Pancreas (tissue), 10 donors: ENCODE data around the gene IL1RL2. TPM values are rescaled to one million over a fixed set of nuclear protein-coding genes. Genes with fewer than 3 reads are reported as not detected.

Experiments used
- ATAC-seq, 4 donors: fragments of 200-7000 bp; cut with Tn5 transposase; one replicate each; pipeline versions ENCODE4 v1.8.0 to v1.9.1; 2020; ENCODE audit warnings: mild to moderate bottlenecking in 4 of 4, moderate library complexity in 4 of 4
- DNase-seq, 6 donors: peaks; one replicate each; pipeline ENCODE4 v3.0.0-alpha.2; 2020
- FAIRE-seq: peaks from 2 replicates; lab custom pipeline; 2012; peaks lifted over from hg19 to GRCh38; lab: Jason Lieb, UNC
- H3K27ac ChIP-seq, 4 donors: fragments of 200-600 bp; sonication (generic); 1 replicate in 3 of 4; 2 replicates in 1 of 4; pipeline versions ENCODE4 v1.5.0 to v1.8.0; 2020
- H3K27me3 ChIP-seq, 4 donors: fragments of 200-600 bp; one replicate each; pipeline ENCODE4 v1.8.0; 2021
- H3K36me3 ChIP-seq, 3 donors: fragments of 200-600 bp; sonication (generic) in 1 of 3; one replicate each; pipeline versions ENCODE4 v1.5.0 to v1.8.0; 2020 to 2021
- H3K4me1 ChIP-seq, 3 donors: fragments of 200-600 bp; one replicate each; pipeline ENCODE4 v1.8.0; 2021
- H3K4me3 ChIP-seq, 4 donors: fragments of 200-600 bp; sonication (generic) in 2 of 4; one replicate each; pipeline versions ENCODE4 v1.5.0 to v1.8.0; 2020 to 2021
- H3K9me3 ChIP-seq, 4 donors: fragments of 200-600 bp; one replicate each; pipeline ENCODE4 v1.8.0; 2021
- WGBS, 2 donors: extraction: QIAGEN DNeasy Blood & Tissue Kit; methylation state at CpG; one replicate each; pipeline ENCODE4 v1.1.7; 2013; 5-methylcytosine and 5-hydroxymethylcytosine counted together
- intact Hi-C, 3 donors: fragments of 100-400 bp; cut with DNase I; formaldehyde crosslinking; loops; one replicate each; pipeline versions ENCODE4 v1.11.1 to v1.14.2; 2022
- polyA plus RNA-seq, 2 donors: library from polyadenylated mRNA; stranded (reverse); fragments of 200-250 nt; gene quantifications; one replicate each; pipeline ENCODE4 v1.2.3, GENCODE V29; 2013
- total RNA-seq, 6 donors: library from RNA; stranded (reverse); fragmentation: NEBNext Ultra II Directional in 4 of 6; extraction: Animal tissue kit (Norgen Biotek cat#: 25700) in 4 of 6; gene quantifications; one replicate each; pipeline versions ENCODE4 v1.2.1 to v1.2.4, GENCODE V29; 2021 to 2023
- TF ChIP-seq, protein P1 (sequence below), 4 donors: fragments of 200-600 bp; sonication (generic) in 3 of 4; IDR thresholded peaks; one replicate each; pipeline versions ENCODE4 v1.5.0 to v1.8.0; 2021; ENCODE audit warnings: antibody characterized with exemption in 4 of 4
- donor health status: healthy with polysubstance abuse.
- donor health status: DM: no; HTN: no; CAD: no; lungs with moderate emphysema.
- donor health status: DM: no; HTN: no; CAD: no.
- donor health status: control.
- donor health status: control.
- donor health status: Bipolar disorder and iron deficiency.
- donor health status: DM: yes; HTN: yes; CAD: no.
- donor health status: DM: no; HTN: no; CAD: no.
- donor health status: DM: no; HTN: no; CAD: no.
- donor health status: DM: yes; HTN: yes; CAD: no.

IL1RL2 gene
- total and polyA plus RNA-seq, 8 donors, result 0.12 to 1.2 (median 0.34) TPM

GRCh38 chr2:102256874-102257462 is 70.1 kb downstream of the IL1RL2 start:
- Histone ChIP-seq H3K9me3 (no peaks in the 10 kb centered on the region), H3K27ac (no peak overlapping the region), H3K27me3 (peaks cover 0 to 2% (median 0%) of the 10 kb centered on the region in 4 donors), H3K4me3 (no peak overlapping the region), H3K4me1 (peaks cover 0 to 4% (median 0%) of the 10 kb centered on the region in 3 donors), H3K36me3 (no peaks in the 10 kb centered on the region)
- intact Hi-C loops, result no loop called here
- FAIRE-seq (no peak), DNase-seq (no peak), ATAC-seq (no peak)
- TF ChIP-seq, protein P1, sequence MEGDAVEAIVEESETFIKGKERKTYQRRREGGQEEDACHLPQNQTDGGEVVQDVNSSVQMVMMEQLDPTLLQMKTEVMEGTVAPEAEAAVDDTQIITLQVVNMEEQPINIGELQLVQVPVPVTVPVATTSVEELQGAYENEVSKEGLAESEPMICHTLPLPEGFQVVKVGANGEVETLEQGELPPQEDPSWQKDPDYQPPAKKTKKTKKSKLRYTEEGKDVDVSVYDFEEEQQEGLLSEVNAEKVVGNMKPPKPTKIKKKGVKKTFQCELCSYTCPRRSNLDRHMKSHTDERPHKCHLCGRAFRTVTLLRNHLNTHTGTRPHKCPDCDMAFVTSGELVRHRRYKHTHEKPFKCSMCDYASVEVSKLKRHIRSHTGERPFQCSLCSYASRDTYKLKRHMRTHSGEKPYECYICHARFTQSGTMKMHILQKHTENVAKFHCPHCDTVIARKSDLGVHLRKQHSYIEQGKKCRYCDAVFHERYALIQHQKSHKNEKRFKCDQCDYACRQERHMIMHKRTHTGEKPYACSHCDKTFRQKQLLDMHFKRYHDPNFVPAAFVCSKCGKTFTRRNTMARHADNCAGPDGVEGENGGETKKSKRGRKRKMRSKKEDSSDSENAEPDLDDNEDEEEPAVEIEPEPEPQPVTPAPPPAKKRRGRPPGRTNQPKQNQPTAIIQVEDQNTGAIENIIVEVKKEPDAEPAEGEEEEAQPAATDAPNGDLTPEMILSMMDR (IDR thresholded peaks at IDR 0.05), result no peak
- 71 to 80% methylated on average over 5 of the region's 5 CpGs for WGBS, 2 donors

DNA sequence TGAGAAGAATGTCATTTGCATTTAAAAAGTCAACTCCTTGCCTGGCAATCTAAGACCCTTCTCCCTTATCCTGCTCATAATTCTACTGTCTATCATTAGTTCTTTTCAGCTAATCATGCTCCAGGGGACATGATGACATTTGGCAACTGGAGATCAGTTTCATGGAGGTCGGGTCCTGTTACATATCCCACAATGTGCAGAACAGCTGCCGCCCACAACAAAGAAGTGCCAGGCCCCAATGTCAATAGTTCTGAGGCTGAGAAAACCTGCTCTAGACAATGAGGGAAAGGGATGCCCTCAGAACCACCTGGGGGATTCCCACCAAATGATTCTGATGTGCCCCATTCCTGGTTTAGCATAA is 71.2 kb downstream of the IL1RL2 start:
- Histone ChIP-seq H3K4me1 (peaks cover 0 to 4% (median 0%) of the 10 kb centered on the region in 3 donors), H3K36me3 (no peaks in the 10 kb centered on the region), H3K27me3 (no peaks in the 10 kb centered on the region), H3K27ac (no peak overlapping the region), H3K4me3 (no peak overlapping the region), H3K9me3 (no peaks in the 10 kb centered on the region)
- intact Hi-C loops, result no loop called here
- ATAC-seq (no peak), FAIRE-seq (no peak), DNase-seq (no peak)
- TF ChIP-seq, protein P1 (IDR thresholded peaks at IDR 0.05), result no peak
- 69 to 78% methylated on average over 2 of the region's 2 CpGs for WGBS, 2 donors

DNA sequence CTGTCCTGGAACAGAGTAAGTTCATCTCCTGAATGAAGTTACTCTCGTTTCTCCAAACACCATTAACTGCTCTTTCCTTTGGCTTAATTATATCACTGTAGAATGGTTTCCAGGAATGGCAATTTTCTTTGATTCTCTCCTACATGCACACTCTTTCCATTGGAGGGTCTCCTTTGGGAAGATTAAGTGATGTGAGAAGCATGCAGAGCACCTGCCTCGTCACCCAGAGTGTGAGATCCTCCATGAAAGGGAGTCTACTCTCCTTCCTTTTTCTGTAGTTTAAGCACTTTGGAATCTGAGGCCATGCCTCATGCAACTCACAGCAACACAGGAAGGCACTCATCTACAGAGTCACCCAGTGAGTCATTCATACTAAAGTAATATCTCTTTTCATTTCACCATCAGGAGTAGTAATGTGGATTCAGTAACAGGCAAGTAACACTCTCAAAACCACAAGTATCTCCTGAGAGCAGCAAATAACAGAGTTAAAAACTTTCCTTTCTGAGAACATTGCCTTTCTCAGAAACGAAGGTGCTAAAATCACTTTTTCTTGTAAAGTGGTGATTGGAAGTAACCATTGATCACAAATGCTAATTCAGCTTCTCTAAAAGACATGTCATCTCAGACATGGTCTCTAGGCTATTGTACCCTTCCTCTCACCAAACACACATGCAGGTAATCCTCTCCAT is 71.7 kb downstream of the IL1RL2 start:
- TF ChIP-seq, protein P1 (IDR thresholded peaks at IDR 0.05), result no peak
- H3K4me3 ChIP-seq, result no peak overlapping the region
- DNase-seq, result no peak
- 66 to 74% methylated on average over 3 of the region's 3 CpGs for WGBS, 2 donors
- peak in 2 of 4 donors; percentile 57 to 58 for ATAC-seq
- H3K4me1 ChIP-seq, result peaks cover 0 to 4% (median 0%) of the 10 kb centered on the region in 3 donors
- no peaks in the 10 kb centered on the region for H3K36me3 ChIP-seq
- no peaks in the 10 kb centered on the region for H3K9me3 ChIP-seq
- no peak for FAIRE-seq
- intact Hi-C loops, result no loop called here
- H3K27me3 ChIP-seq, result no peaks in the 10 kb centered on the region
- no peak overlapping the region for H3K27ac ChIP-seq

- H3K4me1 ChIP-seq, result no peaks in the 10 kb centered on the region
- H3K4me3 ChIP-seq, result no peak overlapping the region
- no peaks in the 10 kb centered on the region for H3K9me3 ChIP-seq
- ATAC-seq (no peak), DNase-seq (no peak), FAIRE-seq (no peak)
- no peaks in the 10 kb centered on the region for H3K27me3 ChIP-seq
- no peaks in the 10 kb centered on the region for H3K36me3 ChIP-seq
- TF ChIP-seq, protein P1 (IDR thresholded peaks at IDR 0.05), result no peak
- intact Hi-C loops, result no loop called here
- WGBS, 2 donors, result 63 to 78% methylated on average over 5 of the region's 5 CpGs
- no peak overlapping the region for H3K27ac ChIP-seq
These were observed 74.8 kb downstream of the IL1RL2 start for GRCh38 chr2:102261467-102262135.
